Measurements from ENCODE around the gene MELTF. TPM values are rescaled to one million over a fixed set of nuclear protein-coding genes. Genes with fewer than 3 reads are reported as not detected.

Gene MELTF
- total and polyA plus RNA-seq, 2 experiments from 2014 or later, result 74.0 to 121 TPM

GRCh38 chr3:197000211-197000610 lies 29.4 kb downstream of the MELTF start:
- Histone ChIP-seq H3K36me3 (replicated peaks; ENCODE audit: insufficient read depth, low read depth) (no peaks in the 10 kb centered on the region), H3K79me2 (no peaks in the 10 kb centered on the region), H3K9me2 (replicated peaks; ENCODE audit: insufficient read depth) (no peaks in the 10 kb centered on the region), H4K20me1 (ENCODE audit: insufficient read depth, poor library complexity, severe bottlenecking) (no peaks in the 10 kb centered on the region), H3K4me2 (no peak overlapping the region), H3K27ac (no peak overlapping the region), H3K27me3 (no peaks in the 10 kb centered on the region), H2AFZ (no peak overlapping the region), H3K4me1 (ENCODE audit: insufficient read depth) (peaks cover 13% of the 10 kb centered on the region), H3K4me3 (no peak overlapping the region), H3K9me3 (ENCODE audit: low read depth) (no peaks in the 10 kb centered on the region)
- DNase-seq (ENCODE audit: low spot score), result no peak
- 93% methylated on average over 5 of the region's 5 CpGs for WGBS (ENCODE audit: low lambda C conversion rate, missing lambda C conversion rate)
- TF ChIP-seq EZH2phosphoT487 (IDR thresholded peaks at IDR 0.05; ENCODE audit: low read depth, severe bottlenecking, unreplicated experiment) (no peak), EZH2 (IDR thresholded peaks at IDR 0.05; ENCODE audit: borderline replicate concordance) (no peak), CTCF (IDR thresholded peaks at IDR 0.05; ENCODE audit: poor library complexity) (no peak)

GRCh38 chr3:196998966-196999760 lies 30.5 kb downstream of the MELTF start:
- no peaks in the 10 kb centered on the region for H4K20me1 ChIP-seq (ENCODE audit: insufficient read depth, poor library complexity, severe bottlenecking)
- no peaks in the 10 kb centered on the region for H3K36me3 ChIP-seq (replicated peaks; ENCODE audit: insufficient read depth, low read depth)
- H3K4me3 ChIP-seq, result no peak overlapping the region
- H3K79me2 ChIP-seq, result no peaks in the 10 kb centered on the region
- no peak overlapping the region for H3K27ac ChIP-seq
- no peaks in the 10 kb centered on the region for H3K9me3 ChIP-seq (ENCODE audit: low read depth)
- DNase-seq (ENCODE audit: low spot score), result no peak
- 86% methylated on average over 21 of the region's 21 CpGs for WGBS (ENCODE audit: low lambda C conversion rate, missing lambda C conversion rate)
- H3K4me1 ChIP-seq (ENCODE audit: insufficient read depth), result peaks cover 11% of the 10 kb centered on the region
- TF ChIP-seq EZH2phosphoT487 (IDR thresholded peaks at IDR 0.05; ENCODE audit: low read depth, severe bottlenecking, unreplicated experiment) (no peak), EZH2 (IDR thresholded peaks at IDR 0.05; ENCODE audit: borderline replicate concordance) (no peak), CTCF (IDR thresholded peaks at IDR 0.05; ENCODE audit: poor library complexity) (no peak)
- H3K4me2 ChIP-seq, result no peak overlapping the region
- H3K27me3 ChIP-seq, result no peaks in the 10 kb centered on the region
- H3K9me2 ChIP-seq (replicated peaks; ENCODE audit: insufficient read depth), result no peaks in the 10 kb centered on the region
- no peak overlapping the region for H2AFZ ChIP-seq

- Histone ChIP-seq H3K27me3 (no peaks in the 10 kb centered on the region), H4K20me1 (ENCODE audit: insufficient read depth, poor library complexity, severe bottlenecking) (no peaks in the 10 kb centered on the region), H3K4me3 (no peak overlapping the region), H3K36me3 (replicated peaks; ENCODE audit: insufficient read depth, low read depth) (no peaks in the 10 kb centered on the region), H3K4me2 (no peak overlapping the region), H3K4me1 (ENCODE audit: insufficient read depth) (peaks cover under 1% of the 10 kb centered on the region), H3K9me3 (ENCODE audit: low read depth) (no peaks in the 10 kb centered on the region), H3K79me2 (no peaks in the 10 kb centered on the region), H3K27ac (no peak overlapping the region), H2AFZ (no peak overlapping the region), H3K9me2 (replicated peaks; ENCODE audit: insufficient read depth) (no peaks in the 10 kb centered on the region)
- WGBS (ENCODE audit: low lambda C conversion rate, missing lambda C conversion rate), result 98% methylated on average over 15 of the region's 15 CpGs
- DNase-seq (ENCODE audit: low spot score), result no peak
- TF ChIP-seq EZH2phosphoT487 (IDR thresholded peaks at IDR 0.05; ENCODE audit: low read depth, severe bottlenecking, unreplicated experiment), result no peak
- TF ChIP-seq EZH2 (IDR thresholded peaks at IDR 0.05; ENCODE audit: borderline replicate concordance), result no peak
- no peak for TF ChIP-seq CTCF (IDR thresholded peaks at IDR 0.05; ENCODE audit: poor library complexity)
Observed at GRCh38 chr3:196997311-196997710, 32.3 kb downstream of the MELTF start.

Measured in hepatocyte (in vitro differentiated cells).